Measurements from ENCODE around the gene GLP2R. TPM values are rescaled to one million over a fixed set of nuclear protein-coding genes. Genes with fewer than 3 reads are reported as not detected.
A peak's percentile ranks its signal among the peaks of the same experiment; 100 is the strongest.

Gene GLP2R
- total RNA-seq, 2 experiments from 2014 or later: not detected

DNA sequence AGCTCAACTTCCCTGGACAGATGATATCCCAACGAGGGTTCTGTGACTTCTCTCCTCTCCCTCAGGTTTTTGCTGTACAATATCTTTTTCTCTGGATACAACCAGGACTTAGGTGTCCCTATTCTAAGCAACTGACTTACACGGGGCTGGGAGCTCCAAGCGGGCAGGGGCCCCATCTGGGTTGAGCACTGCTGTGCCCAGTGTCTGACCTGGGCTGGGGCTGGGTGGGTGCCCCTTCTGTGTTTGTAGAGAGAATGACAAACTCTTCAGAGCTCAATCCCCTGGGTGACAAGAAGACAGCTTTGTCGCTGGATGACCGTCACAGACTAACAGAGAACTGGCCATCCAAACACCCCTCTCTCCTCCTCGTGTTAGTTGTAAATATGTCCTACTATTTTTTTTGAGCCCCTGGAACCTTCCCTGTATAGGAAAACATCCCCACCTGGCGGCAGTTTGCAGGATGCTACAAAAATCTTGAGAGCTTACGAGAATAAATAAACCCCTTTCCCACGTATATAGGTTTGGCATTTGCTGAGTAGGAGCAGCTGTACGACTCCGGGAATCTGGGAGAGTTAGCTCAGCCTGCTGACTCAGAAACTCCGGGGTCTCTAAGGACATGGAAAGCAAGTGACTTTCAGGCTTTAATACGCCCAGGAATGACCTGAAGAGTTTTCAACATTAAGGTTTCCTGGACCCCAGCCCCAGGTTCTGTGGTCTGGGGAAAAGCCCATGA, 103.0 kb downstream of the GLP2R start:
- Histone ChIP-seq H3K4me2 (ENCODE audit: low read length) (no peak overlapping the region), H3K27ac (ENCODE audit: low read depth, low read length, poor library complexity, severe bottlenecking) (no peak overlapping the region), H3K4me1 (ENCODE audit: insufficient read depth, low read length, poor library complexity, severe bottlenecking) (no peaks in the 10 kb centered on the region), H3K79me2 (ENCODE audit: insufficient read depth, low read depth, low read length) (no peaks in the 10 kb centered on the region), H4K20me1 (ENCODE audit: insufficient read depth, low read length) (no peaks in the 10 kb centered on the region), H3K9me2 (ENCODE audit: insufficient read depth, low read length) (no peaks in the 10 kb centered on the region), H2AFZ (ENCODE audit: low read length) (no peak overlapping the region), H3K4me3 (ENCODE audit: low read depth, low read length, poor library complexity, severe bottlenecking) (no peak overlapping the region), H3K36me3 (ENCODE audit: insufficient read depth, low read length) (no peaks in the 10 kb centered on the region), H3K9me3 (ENCODE audit: low read length) (no peaks in the 10 kb centered on the region)
- ChIA-PET POLR2A (no interaction called here), CTCF (ENCODE audit: unreplicated experiment) (no interaction called here)
- intact Hi-C loops (cut with micrococcal nuclease; ENCODE audit: unreplicated experiment): no loop called here
- TF ChIP-seq CTCF (conservative IDR thresholded peaks at IDR 0.05; ENCODE audit: low read length): peak; percentile 65
- TF ChIP-seq EZH2phosphoT487 (IDR thresholded peaks at IDR 0.05; ENCODE audit: borderline replicate concordance, low read depth, low read length): no peak
- peak; percentile 20 for DNase-seq (ENCODE audit: low spot score)
- no TSS peak for BruUV-seq (replicated peaks)

DNA sequence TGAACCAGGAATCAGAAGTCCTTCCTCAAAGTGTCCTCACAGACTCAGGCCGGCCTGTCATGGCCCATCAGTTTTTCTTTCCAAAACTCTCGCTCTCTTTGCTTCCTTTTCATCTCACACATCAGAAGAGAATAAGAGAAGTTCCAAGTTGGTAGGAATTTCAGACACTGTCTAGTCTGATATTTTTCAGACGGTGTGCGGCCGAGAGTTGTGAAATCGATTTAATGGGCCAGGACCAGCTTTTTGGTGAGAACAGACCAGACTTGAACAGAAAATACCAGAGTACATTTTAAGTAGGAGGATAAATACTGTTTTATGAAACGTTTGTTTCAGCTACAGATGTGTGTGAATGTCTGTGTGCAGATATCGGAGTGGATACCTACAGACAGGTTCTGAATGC, 104.1 kb downstream of the GLP2R start:
- no peaks in the 10 kb centered on the region for H3K9me2 ChIP-seq (ENCODE audit: insufficient read depth, low read length)
- H3K4me2 ChIP-seq (ENCODE audit: low read length): no peak overlapping the region
- no peaks in the 10 kb centered on the region for H4K20me1 ChIP-seq (ENCODE audit: insufficient read depth, low read length)
- H3K79me2 ChIP-seq (ENCODE audit: insufficient read depth, low read depth, low read length): no peaks in the 10 kb centered on the region
- intact Hi-C loops (cut with micrococcal nuclease; ENCODE audit: unreplicated experiment): no loop called here
- H3K4me3 ChIP-seq (ENCODE audit: low read depth, low read length, poor library complexity, severe bottlenecking): no peak overlapping the region
- ChIA-PET POLR2A (no interaction called here), CTCF (ENCODE audit: unreplicated experiment) (no interaction called here)
- H2AFZ ChIP-seq (ENCODE audit: low read length): no peak overlapping the region
- TF ChIP-seq CTCF (conservative IDR thresholded peaks at IDR 0.05; ENCODE audit: low read length): no peak
- TF ChIP-seq EZH2phosphoT487 (IDR thresholded peaks at IDR 0.05; ENCODE audit: borderline replicate concordance, low read depth, low read length): no peak
- DNase-seq (ENCODE audit: low spot score): no peak
- H3K9me3 ChIP-seq (ENCODE audit: low read length): no peaks in the 10 kb centered on the region
- H3K27ac ChIP-seq (ENCODE audit: low read depth, low read length, poor library complexity, severe bottlenecking): no peak overlapping the region
- H3K4me1 ChIP-seq (ENCODE audit: insufficient read depth, low read length, poor library complexity, severe bottlenecking): no peaks in the 10 kb centered on the region
- BruUV-seq (replicated peaks): no TSS peak
- H3K36me3 ChIP-seq (ENCODE audit: insufficient read depth, low read length): no peaks in the 10 kb centered on the region

GRCh38 chr17:9931144-9931741, 105.5 kb downstream of the GLP2R start:
- no peak overlapping the region for H2AFZ ChIP-seq (ENCODE audit: low read length)
- H3K79me2 ChIP-seq (ENCODE audit: insufficient read depth, low read depth, low read length): no peaks in the 10 kb centered on the region
- no peak overlapping the region for H3K4me2 ChIP-seq (ENCODE audit: low read length)
- H3K4me1 ChIP-seq (ENCODE audit: insufficient read depth, low read length, poor library complexity, severe bottlenecking): no peaks in the 10 kb centered on the region
- H3K4me3 ChIP-seq (ENCODE audit: low read depth, low read length, poor library complexity, severe bottlenecking): no peak overlapping the region
- POLR2A ChIA-PET: interaction anchor here (0.5 to 1.0 kb wide), 2 partner anchors 11 to 257 kb away, joined by 4 to 7 read pairs; no protein-coding TSS in a partner anchor
- BruUV-seq (replicated peaks): no TSS peak
- no peaks in the 10 kb centered on the region for H3K9me2 ChIP-seq (ENCODE audit: insufficient read depth, low read length)
- DNase-seq (ENCODE audit: low spot score): no peak
- H3K9me3 ChIP-seq (ENCODE audit: low read length): no peaks in the 10 kb centered on the region
- CTCF ChIA-PET (ENCODE audit: unreplicated experiment): no interaction called here
- intact Hi-C loops (cut with micrococcal nuclease; ENCODE audit: unreplicated experiment): no loop called here
- no peak overlapping the region for H3K27ac ChIP-seq (ENCODE audit: low read depth, low read length, poor library complexity, severe bottlenecking)
- H3K36me3 ChIP-seq (ENCODE audit: insufficient read depth, low read length): no peaks in the 10 kb centered on the region
- TF ChIP-seq EZH2phosphoT487 (IDR thresholded peaks at IDR 0.05; ENCODE audit: borderline replicate concordance, low read depth, low read length): no peak
- TF ChIP-seq CTCF (conservative IDR thresholded peaks at IDR 0.05; ENCODE audit: low read length): no peak
- no peaks in the 10 kb centered on the region for H4K20me1 ChIP-seq (ENCODE audit: insufficient read depth, low read length)
